DND-41 (cell line): Measurements from ENCODE around the gene LAD1.

Source experiments
- ATAC-seq: fragments of 200-7000 bp; cut with Tn5 transposase; 3 replicates; pipeline ENCODE4 v1.9.1; 2021; ENCODE audit warnings: low read depth; ENCODE audit not compliant: insufficient read depth
- DNase-seq: peaks from one replicate; pipeline ENCODE4 v3.0.0-alpha.2; 2020
- H2AFZ ChIP-seq: 2 replicates; pipeline ENCODE4 v1.6.0; 2012; ENCODE audit warnings: low read depth, low read length
- H3K27ac ChIP-seq: 2 replicates; pipeline ENCODE4 v1.5.1; 2012; ENCODE audit warnings: low read length, inconsistent platforms
- H3K27me3 ChIP-seq: fragments of 200-600 bp; sonication (generic); 2 replicates; pipeline ENCODE4 v1.6.0; 2012; ENCODE audit warnings: low read length, mild to moderate bottlenecking, inconsistent platforms; ENCODE audit not compliant: insufficient read depth, poor library complexity
- H3K36me3 ChIP-seq: 2 replicates; pipeline ENCODE4 v1.5.1; 2012; ENCODE audit warnings: low read length, inconsistent platforms; ENCODE audit not compliant: insufficient read depth
- H3K4me1 ChIP-seq: 2 replicates; pipeline ENCODE4 v1.5.1; 2012; ENCODE audit warnings: mild to moderate bottlenecking, low read length; ENCODE audit not compliant: insufficient read depth
- H3K4me2 ChIP-seq: 2 replicates; pipeline ENCODE4 v1.6.0; 2012; ENCODE audit warnings: mild to moderate bottlenecking, moderate library complexity, low read length, inconsistent platforms; ENCODE audit not compliant: insufficient read depth
- H3K4me3 ChIP-seq, 2 experiments: fragments of 200-600 bp in 1 of 2; shearing (Covaris generic) in 1 of 2; 2 replicates each; pipeline ENCODE4 v1.5.1; 2012 to 2016; ENCODE audit warnings: inconsistent platforms in 2 of 2, low read length in 2 of 2, mild to moderate bottlenecking in 2 of 2, low read depth in 1 of 2, moderate library complexity in 1 of 2
- H3K79me2 ChIP-seq: 2 replicates; pipeline ENCODE4 v1.6.0; 2012; ENCODE audit warnings: low read length, inconsistent platforms; ENCODE audit not compliant: insufficient read depth
- H3K9ac ChIP-seq: 2 replicates; pipeline ENCODE4 v1.6.0; 2012; ENCODE audit warnings: low read depth, mild to moderate bottlenecking, inconsistent platforms, low read length, moderate library complexity
- H3K9me3 ChIP-seq: 2 replicates; pipeline ENCODE4 v1.5.1; 2012; ENCODE audit warnings: low read length, moderate library complexity, mild to moderate bottlenecking, inconsistent platforms; ENCODE audit not compliant: insufficient read depth, severe bottlenecking
- H4K20me1 ChIP-seq: 2 replicates; pipeline ENCODE4 v1.6.0; 2012; ENCODE audit warnings: low read length; ENCODE audit not compliant: insufficient read depth
- EZH2 ChIP-seq: IDR thresholded peaks from 3 replicates; pipeline ENCODE4 v1.6.1; 2012; ENCODE audit warnings: borderline replicate concordance, low read depth, mild to moderate bottlenecking, moderate library complexity, low read length, inconsistent platforms; ENCODE audit not compliant: severe bottlenecking
- TF ChIP-seq, protein P1 (sequence below): IDR thresholded peaks from 2 replicates; pipeline ENCODE4 v1.5.1; 2012; ENCODE audit warnings: borderline replicate concordance, low read length, moderate library complexity, mild to moderate bottlenecking; ENCODE audit not compliant: poor library complexity, severe bottlenecking; ENCODE audit errors: extremely low read depth

The LAD1 gene

GRCh38 chr1:201414051-201414738 lies 15.1 kb upstream of the LAD1 start:
- Histone ChIP-seq H3K9ac (no peak overlapping the region), H4K20me1 (no peaks in the 10 kb centered on the region), H2AFZ (no peak overlapping the region), H3K9me3 (no peaks in the 10 kb centered on the region), H3K4me3 (no peak overlapping the region), H3K79me2 (no peaks in the 10 kb centered on the region), H3K36me3 (no peaks in the 10 kb centered on the region), H3K4me2 (no peak overlapping the region), H3K4me1 (no peaks in the 10 kb centered on the region), H3K27ac (no peak overlapping the region), H3K27me3 (peaks cover 20% of the 10 kb centered on the region)
- TF ChIP-seq EZH2 = no peak
- TF ChIP-seq, protein P1, sequence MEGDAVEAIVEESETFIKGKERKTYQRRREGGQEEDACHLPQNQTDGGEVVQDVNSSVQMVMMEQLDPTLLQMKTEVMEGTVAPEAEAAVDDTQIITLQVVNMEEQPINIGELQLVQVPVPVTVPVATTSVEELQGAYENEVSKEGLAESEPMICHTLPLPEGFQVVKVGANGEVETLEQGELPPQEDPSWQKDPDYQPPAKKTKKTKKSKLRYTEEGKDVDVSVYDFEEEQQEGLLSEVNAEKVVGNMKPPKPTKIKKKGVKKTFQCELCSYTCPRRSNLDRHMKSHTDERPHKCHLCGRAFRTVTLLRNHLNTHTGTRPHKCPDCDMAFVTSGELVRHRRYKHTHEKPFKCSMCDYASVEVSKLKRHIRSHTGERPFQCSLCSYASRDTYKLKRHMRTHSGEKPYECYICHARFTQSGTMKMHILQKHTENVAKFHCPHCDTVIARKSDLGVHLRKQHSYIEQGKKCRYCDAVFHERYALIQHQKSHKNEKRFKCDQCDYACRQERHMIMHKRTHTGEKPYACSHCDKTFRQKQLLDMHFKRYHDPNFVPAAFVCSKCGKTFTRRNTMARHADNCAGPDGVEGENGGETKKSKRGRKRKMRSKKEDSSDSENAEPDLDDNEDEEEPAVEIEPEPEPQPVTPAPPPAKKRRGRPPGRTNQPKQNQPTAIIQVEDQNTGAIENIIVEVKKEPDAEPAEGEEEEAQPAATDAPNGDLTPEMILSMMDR = no peak
- ATAC-seq (no peak), DNase-seq (no peak)

DNA sequence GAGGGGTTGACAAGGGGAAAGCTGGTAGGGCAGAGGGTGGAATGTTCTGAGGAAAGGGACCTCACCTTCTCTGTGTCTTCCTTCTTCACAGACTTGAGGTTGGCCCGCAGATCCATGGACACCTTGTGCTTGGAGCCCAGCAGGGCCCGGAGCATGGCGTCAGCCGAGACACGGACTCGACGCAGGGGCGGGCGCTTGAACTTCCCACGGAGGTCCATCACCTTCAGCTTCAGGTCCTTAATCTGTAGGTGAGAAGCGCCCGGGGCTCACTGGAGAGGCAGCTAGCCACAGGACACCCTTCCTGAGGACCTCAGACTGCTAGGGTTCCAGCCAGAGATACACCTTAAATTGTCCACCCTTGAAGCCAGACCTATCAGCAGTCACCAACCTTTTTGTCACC lies 12.2 kb upstream of the LAD1 start:
- H3K4me1 ChIP-seq = no peaks in the 10 kb centered on the region
- H3K27ac ChIP-seq = no peak overlapping the region
- H3K9me3 ChIP-seq = no peaks in the 10 kb centered on the region
- H3K36me3 ChIP-seq = no peaks in the 10 kb centered on the region
- no peak overlapping the region for H3K4me2 ChIP-seq
- H4K20me1 ChIP-seq = no peaks in the 10 kb centered on the region
- no peak overlapping the region for H3K4me3 ChIP-seq
- ATAC-seq = no peak
- TF ChIP-seq EZH2 = no peak
- peaks cover 11% of the 10 kb centered on the region for H3K27me3 ChIP-seq
- H3K79me2 ChIP-seq = no peaks in the 10 kb centered on the region
- no peak for DNase-seq
- H3K9ac ChIP-seq = no peak overlapping the region
- no peak overlapping the region for H2AFZ ChIP-seq

GRCh38 chr1:201409440-201409839 lies 10.3 kb upstream of the LAD1 start:
- peaks cover 7% of the 10 kb centered on the region for H3K27me3 ChIP-seq
- no peak overlapping the region for H3K9ac ChIP-seq
- TF ChIP-seq, protein P1 = no peak
- no peak for TF ChIP-seq EZH2
- H3K79me2 ChIP-seq = no peaks in the 10 kb centered on the region
- ATAC-seq (no peak), DNase-seq (no peak)
- H3K4me2 ChIP-seq = no peak overlapping the region
- H3K9me3 ChIP-seq = no peaks in the 10 kb centered on the region
- H3K27ac ChIP-seq = no peak overlapping the region
- H4K20me1 ChIP-seq = no peaks in the 10 kb centered on the region
- no peak overlapping the region for H2AFZ ChIP-seq
- no peaks in the 10 kb centered on the region for H3K36me3 ChIP-seq
- H3K4me1 ChIP-seq = no peaks in the 10 kb centered on the region
- H3K4me3 ChIP-seq = no peak overlapping the region

- TF ChIP-seq, protein P1 = no peak
- no peak for TF ChIP-seq EZH2
These were observed 9.7 kb upstream of the LAD1 start for GRCh38 chr1:201408834-201409200.

More at GRCh38 chr1:201408834-201409200, 9.7 kb upstream of the LAD1 start:
- Histone ChIP-seq H4K20me1 (no peaks in the 10 kb centered on the region), H3K36me3 (no peaks in the 10 kb centered on the region), H3K9me3 (no peaks in the 10 kb centered on the region), H2AFZ (no peak overlapping the region), H3K9ac (no peak overlapping the region), H3K79me2 (no peaks in the 10 kb centered on the region), H3K27ac (no peak overlapping the region), H3K4me3 (no peak overlapping the region), H3K4me2 (no peak overlapping the region), H3K27me3 (peaks cover 7% of the 10 kb centered on the region), H3K4me1 (no peaks in the 10 kb centered on the region)
- DNase-seq (no peak), ATAC-seq (no peak)
